ENCODE data around the gene HLA-A.

Gene HLA-A

GRCh38 chr6:29984232-29984631, 41.9 kb downstream of the HLA-A start:
- in situ Hi-C loops (cut with MboI; ENCODE audit: low sequenced_read_pairs): no loop called here

GRCh38 chr6:29984992-29985391, 42.7 kb downstream of the HLA-A start:
- in situ Hi-C loops (cut with MboI; ENCODE audit: low sequenced_read_pairs): no loop called here

- in situ Hi-C loops (cut with MboI; ENCODE audit: low sequenced_read_pairs): no loop called here
Observed at GRCh38 chr6:29986179-29986781, 43.9 kb downstream of the HLA-A start.

GRCh38 chr6:29989211-29989610, 46.9 kb downstream of the HLA-A start:
- in situ Hi-C loops (cut with MboI; ENCODE audit: low sequenced_read_pairs): no loop called here

- in situ Hi-C loops (cut with MboI; ENCODE audit: low sequenced_read_pairs): no loop called here
Observed at GRCh38 chr6:29990931-29991330, 48.6 kb downstream of the HLA-A start.

GRCh38 chr6:29992807-29993206, 50.5 kb downstream of the HLA-A start:
- in situ Hi-C loops (cut with MboI; ENCODE audit: low sequenced_read_pairs): no loop called here

- in situ Hi-C loops (cut with MboI; ENCODE audit: low sequenced_read_pairs): no loop called here
Observed at GRCh38 chr6:29994826-29995225, 52.5 kb downstream of the HLA-A start.

GRCh38 chr6:29995340-29995777, 53.0 kb downstream of the HLA-A start:
- in situ Hi-C loops (cut with MboI; ENCODE audit: low sequenced_read_pairs): no loop called here
